Measurements from ENCODE around the gene BPIFA1.

BPIFA1 gene

GRCh38 chr20:33240923-33241322, 5.1 kb downstream of the BPIFA1 start:
- TF ChIP-seq EZH2phosphoT487 (conservative IDR thresholded peaks at IDR 0.05; ENCODE audit: low read length) = no peak
- TF ChIP-seq, protein P1, sequence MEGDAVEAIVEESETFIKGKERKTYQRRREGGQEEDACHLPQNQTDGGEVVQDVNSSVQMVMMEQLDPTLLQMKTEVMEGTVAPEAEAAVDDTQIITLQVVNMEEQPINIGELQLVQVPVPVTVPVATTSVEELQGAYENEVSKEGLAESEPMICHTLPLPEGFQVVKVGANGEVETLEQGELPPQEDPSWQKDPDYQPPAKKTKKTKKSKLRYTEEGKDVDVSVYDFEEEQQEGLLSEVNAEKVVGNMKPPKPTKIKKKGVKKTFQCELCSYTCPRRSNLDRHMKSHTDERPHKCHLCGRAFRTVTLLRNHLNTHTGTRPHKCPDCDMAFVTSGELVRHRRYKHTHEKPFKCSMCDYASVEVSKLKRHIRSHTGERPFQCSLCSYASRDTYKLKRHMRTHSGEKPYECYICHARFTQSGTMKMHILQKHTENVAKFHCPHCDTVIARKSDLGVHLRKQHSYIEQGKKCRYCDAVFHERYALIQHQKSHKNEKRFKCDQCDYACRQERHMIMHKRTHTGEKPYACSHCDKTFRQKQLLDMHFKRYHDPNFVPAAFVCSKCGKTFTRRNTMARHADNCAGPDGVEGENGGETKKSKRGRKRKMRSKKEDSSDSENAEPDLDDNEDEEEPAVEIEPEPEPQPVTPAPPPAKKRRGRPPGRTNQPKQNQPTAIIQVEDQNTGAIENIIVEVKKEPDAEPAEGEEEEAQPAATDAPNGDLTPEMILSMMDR (IDR thresholded peaks at IDR 0.05; ENCODE audit: insufficient read depth, low read length, poor library complexity, severe bottlenecking) = no peak
- no peaks in the 10 kb centered on the region for H3K27me3 ChIP-seq (ENCODE audit: low read length)
- no peaks in the 10 kb centered on the region for H3K36me3 ChIP-seq (ENCODE audit: low read length)
- no peaks in the 10 kb centered on the region for H3K9me3 ChIP-seq (ENCODE audit: insufficient read depth, low read length)
- H4K20me1 ChIP-seq (ENCODE audit: low read depth, low read length) = no peaks in the 10 kb centered on the region
- no peak overlapping the region for H3K4me3 ChIP-seq (ENCODE audit: insufficient read depth, low read length, poor library complexity, severe bottlenecking)
- H3K79me2 ChIP-seq (ENCODE audit: insufficient read depth, low read length) = no peaks in the 10 kb centered on the region
- no peaks in the 10 kb centered on the region for H3F3A ChIP-seq (ENCODE audit: insufficient read depth)
- H3K4me2 ChIP-seq (ENCODE audit: low read depth, low read length, poor library complexity, severe bottlenecking) = no peak overlapping the region
- H3K27ac ChIP-seq (ENCODE audit: low read depth, low read length) = no peak overlapping the region
- no peaks in the 10 kb centered on the region for H3K9me2 ChIP-seq (replicated peaks; ENCODE audit: insufficient read depth, low read length)
- H3K9ac ChIP-seq (ENCODE audit: low read length) = no peak overlapping the region
- H2AFZ ChIP-seq (ENCODE audit: low read depth, low read length, severe bottlenecking) = no peak overlapping the region

DNA sequence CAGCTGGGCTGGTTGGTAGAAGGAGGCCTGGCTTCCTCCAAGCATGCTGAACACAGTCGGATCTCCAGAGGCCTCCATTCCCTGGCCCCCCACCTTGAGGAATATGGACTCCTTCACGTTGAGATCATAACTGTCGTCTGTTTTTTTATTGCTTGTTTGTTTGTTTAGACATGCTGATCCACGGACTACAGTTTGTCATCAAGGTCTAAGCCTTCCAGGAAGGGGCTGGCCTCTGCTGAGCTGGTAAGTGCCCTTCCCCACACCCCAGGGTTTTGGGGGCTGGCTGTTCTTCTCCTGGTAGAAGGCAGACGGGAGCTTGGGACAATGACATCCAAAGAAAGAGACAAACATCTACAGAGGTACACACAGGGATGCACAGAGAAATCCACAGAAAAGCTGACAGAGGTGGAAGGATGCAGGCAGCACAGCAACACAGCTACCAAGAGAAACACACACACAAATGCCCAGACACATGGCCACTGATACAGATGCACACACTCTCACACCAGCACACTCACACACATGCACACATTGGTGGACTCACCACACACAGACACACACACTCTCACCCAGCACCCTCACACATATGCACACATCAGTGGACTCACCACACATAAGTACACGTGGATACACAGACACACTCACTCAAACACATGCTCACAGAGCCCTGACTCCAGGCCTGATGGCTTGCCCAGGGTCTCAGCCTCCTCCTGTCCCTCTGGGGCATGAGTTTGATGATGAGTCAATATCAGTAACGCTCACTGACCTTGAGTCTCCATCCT, 6.7 kb downstream of the BPIFA1 start:
- Histone ChIP-seq H3K27me3 (ENCODE audit: low read length) (no peaks in the 10 kb centered on the region), H3K4me3 (ENCODE audit: insufficient read depth, low read length, poor library complexity, severe bottlenecking) (no peak overlapping the region), H3K9me3 (ENCODE audit: insufficient read depth, low read length) (no peaks in the 10 kb centered on the region), H4K20me1 (ENCODE audit: low read depth, low read length) (no peaks in the 10 kb centered on the region), H3K36me3 (ENCODE audit: low read length) (no peaks in the 10 kb centered on the region), H3F3A (ENCODE audit: insufficient read depth) (no peaks in the 10 kb centered on the region), H3K79me2 (ENCODE audit: insufficient read depth, low read length) (no peaks in the 10 kb centered on the region), H2AFZ (ENCODE audit: low read depth, low read length, severe bottlenecking) (no peak overlapping the region), H3K27ac (ENCODE audit: low read depth, low read length) (no peak overlapping the region), H3K9ac (ENCODE audit: low read length) (no peak overlapping the region), H3K9me2 (replicated peaks; ENCODE audit: insufficient read depth, low read length) (no peaks in the 10 kb centered on the region), H3K4me2 (ENCODE audit: low read depth, low read length, poor library complexity, severe bottlenecking) (no peak overlapping the region)
- TF ChIP-seq, protein P1 (IDR thresholded peaks at IDR 0.05; ENCODE audit: insufficient read depth, low read length, poor library complexity, severe bottlenecking) = no peak
- no peak for TF ChIP-seq EZH2phosphoT487 (conservative IDR thresholded peaks at IDR 0.05; ENCODE audit: low read length)

GRCh38 chr20:33246077-33246476, 10.3 kb downstream of the BPIFA1 start:
- Histone ChIP-seq H3K27me3 (ENCODE audit: low read length) (no peaks in the 10 kb centered on the region), H4K20me1 (ENCODE audit: low read depth, low read length) (no peaks in the 10 kb centered on the region), H3K4me2 (ENCODE audit: low read depth, low read length, poor library complexity, severe bottlenecking) (no peak overlapping the region), H3K79me2 (ENCODE audit: insufficient read depth, low read length) (no peaks in the 10 kb centered on the region), H3K9ac (ENCODE audit: low read length) (no peak overlapping the region), H3F3A (ENCODE audit: insufficient read depth) (no peaks in the 10 kb centered on the region), H3K36me3 (ENCODE audit: low read length) (no peaks in the 10 kb centered on the region), H3K27ac (ENCODE audit: low read depth, low read length) (no peak overlapping the region), H3K9me2 (replicated peaks; ENCODE audit: insufficient read depth, low read length) (no peaks in the 10 kb centered on the region), H3K9me3 (ENCODE audit: insufficient read depth, low read length) (no peaks in the 10 kb centered on the region), H2AFZ (ENCODE audit: low read depth, low read length, severe bottlenecking) (no peak overlapping the region), H3K4me3 (ENCODE audit: insufficient read depth, low read length, poor library complexity, severe bottlenecking) (no peak overlapping the region)
- TF ChIP-seq EZH2phosphoT487 (conservative IDR thresholded peaks at IDR 0.05; ENCODE audit: low read length) = no peak
- TF ChIP-seq, protein P1 (IDR thresholded peaks at IDR 0.05; ENCODE audit: insufficient read depth, low read length, poor library complexity, severe bottlenecking) = no peak

All from SU-DHL-6 (cell line).